Islet of Langerhans (tissue), 1 donor: ENCODE data around the gene BEST1.

Experiments used
- FAIRE-seq: peaks from one replicate; lab custom pipeline; 2011; peaks lifted over from hg19 to GRCh38; lab: Jason Lieb, UNC

The BEST1 gene

GRCh38 chr11:61916737-61917333, 33.3 kb upstream of the BEST1 start:
- no peak for FAIRE-seq

DNA sequence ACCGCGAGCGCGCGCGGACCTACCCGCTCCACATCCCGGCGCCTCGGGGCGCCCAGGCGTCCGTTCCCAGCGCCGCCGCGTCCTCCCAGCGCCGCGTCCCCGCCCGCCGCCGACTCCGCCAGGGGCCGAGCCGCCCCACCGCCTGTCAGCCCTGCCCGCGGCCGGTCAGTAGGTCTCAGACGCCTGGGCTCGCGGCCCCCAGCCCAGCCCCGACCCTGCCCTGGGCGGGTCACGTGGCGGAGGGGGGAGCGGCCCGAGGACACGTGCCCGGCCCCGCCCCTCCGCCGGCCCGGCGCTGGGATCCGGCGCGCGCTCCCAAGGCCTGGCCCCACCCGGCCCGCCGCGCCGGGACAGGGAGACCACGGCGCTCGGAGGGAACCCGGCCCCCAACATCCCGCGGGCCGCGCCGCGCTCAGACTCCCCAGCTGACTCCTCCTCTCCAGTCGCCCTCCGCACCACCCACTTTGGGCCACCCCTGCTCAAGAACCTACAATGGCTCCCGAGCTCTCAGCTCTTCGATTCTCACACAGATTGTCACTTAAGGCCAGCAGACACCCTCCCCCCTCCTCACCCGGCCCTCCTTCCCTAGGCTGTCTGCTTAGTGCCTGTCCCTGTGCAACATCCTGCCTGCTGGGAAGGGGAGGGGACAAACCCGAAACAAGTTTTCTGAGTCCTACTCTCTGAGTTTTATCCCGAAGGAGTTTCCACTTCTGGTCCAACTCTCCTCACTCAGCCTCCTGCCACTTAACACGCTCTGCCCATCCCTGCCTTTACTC, 32.6 kb upstream of the BEST1 start, which contains the start of gene RAB3IL1:
TSS of gene RAB3IL1 (minus strand) at position 233 of the 776 bp plus-strand sequence. CDS start at position 34, 199 bp downstream.
- FAIRE-seq: no peak

- no peak for FAIRE-seq
Measured at GRCh38 chr11:61918251-61918937, 31.8 kb upstream of the BEST1 start.

DNA sequence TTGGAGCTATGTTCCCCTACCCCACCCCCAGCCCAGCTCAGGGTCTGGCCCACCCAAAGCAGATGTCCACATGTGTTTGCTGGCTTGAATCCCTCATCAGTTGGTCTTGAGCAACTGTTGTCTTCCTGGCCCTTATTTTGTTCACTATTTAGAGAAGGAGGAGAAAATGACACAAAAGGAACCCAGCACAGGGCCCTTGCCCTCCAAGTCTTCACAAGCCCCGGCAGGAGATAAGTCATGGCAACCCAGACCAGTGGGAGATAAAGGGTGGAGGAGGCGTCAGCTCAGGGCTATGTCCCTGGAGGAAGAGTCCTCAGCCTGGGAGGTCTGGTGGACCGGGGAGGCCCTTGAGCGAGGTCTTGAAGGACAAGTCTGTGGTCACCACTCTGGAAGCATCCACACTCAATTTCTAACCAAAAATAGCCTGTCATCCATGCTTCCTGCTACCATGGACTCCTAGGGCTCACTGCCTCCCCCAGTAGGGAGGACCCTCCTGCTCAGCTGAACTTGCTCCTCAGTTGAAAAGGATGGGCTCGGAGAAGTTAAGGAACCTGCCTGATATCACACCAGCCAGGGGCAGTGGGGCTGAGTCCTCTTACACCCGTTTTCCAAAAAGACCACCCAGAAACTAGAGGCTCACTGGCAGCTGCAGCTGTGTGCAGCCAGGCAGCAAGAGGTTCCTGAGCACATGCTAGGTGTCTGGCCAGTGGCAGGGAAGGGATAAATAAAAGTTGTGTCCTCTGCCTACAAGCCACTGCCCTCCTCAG, 31.0 kb upstream of the BEST1 start:
- FAIRE-seq: no peak

GRCh38 chr11:61919705-61920631, 30.2 kb upstream of the BEST1 start:
- no peak for FAIRE-seq

- no peak for FAIRE-seq
Measured at GRCh38 chr11:61921446-61921845, 28.7 kb upstream of the BEST1 start.

GRCh38 chr11:61922539-61922938, 27.6 kb upstream of the BEST1 start:
- FAIRE-seq: no peak

DNA sequence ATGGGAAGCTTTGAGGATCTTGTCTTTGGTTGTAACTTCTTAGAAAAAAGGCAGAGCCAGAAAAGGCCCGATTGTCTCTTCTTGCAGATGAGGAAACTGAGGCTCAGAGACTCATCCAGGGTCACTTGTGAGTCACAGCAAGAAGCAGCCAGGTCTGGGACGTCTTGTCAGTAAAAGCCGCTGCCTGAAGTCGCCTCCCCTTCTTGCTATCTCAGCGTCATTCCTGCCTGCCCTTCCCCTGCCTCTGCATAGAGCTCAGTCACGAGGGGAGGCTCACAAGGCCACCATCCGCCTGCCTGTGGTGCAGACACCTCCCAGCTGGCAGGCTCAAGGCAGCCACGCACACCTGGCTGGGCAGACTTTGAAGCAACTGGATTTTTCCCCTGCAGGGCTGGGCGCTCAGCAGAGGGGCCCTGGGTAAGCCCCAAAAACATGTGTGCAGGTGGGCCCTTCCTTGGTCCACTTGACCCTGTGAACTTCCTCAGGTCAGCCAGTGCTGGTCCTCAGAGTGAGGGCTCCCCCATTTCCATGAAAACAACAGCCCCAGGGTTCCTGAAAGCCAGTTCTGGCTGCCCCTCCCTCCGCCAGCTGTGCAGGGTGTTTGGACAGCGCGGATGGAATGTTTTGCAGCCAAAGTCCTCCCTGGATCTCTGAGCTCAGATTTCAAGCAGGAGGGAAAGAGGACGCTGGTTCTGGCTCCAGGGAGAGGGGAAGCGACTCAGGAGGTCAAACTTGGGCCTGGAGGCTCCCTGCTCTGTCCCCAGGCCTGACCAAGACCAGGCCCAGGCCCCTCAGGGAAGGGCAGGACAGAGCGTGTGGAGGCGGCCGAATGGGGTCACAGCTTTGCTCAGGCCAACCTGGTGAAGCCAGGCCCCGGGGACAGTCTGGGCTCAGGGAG, 26.7 kb upstream of the BEST1 start:
- FAIRE-seq: no peak

DNA sequence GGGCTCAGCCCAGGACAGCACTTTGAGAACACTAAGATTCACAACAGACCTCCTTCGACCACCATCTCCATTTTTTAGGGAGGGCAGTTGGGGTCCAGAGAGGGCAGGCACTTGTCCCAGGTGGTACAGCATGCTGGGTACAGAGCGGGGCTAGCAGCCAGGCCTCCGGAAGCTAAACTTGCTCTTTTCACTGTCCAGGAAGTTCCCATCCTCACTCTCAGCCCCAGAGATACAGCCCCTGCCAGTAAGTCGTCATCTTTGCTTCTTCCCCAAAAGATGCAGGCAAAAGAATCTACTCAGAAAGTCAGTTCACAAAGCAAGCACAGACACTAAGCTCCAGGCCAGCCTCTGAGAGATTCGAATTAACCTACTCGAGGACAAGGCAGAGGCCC, 26.1 kb upstream of the BEST1 start:
- FAIRE-seq: no peak

GRCh38 chr11:61925736-61926135, 24.4 kb upstream of the BEST1 start:
- FAIRE-seq: no peak

GRCh38 chr11:61926235-61926634, 23.9 kb upstream of the BEST1 start:
- no peak for FAIRE-seq

- no peak for FAIRE-seq
Measured at GRCh38 chr11:61927501-61927900, 22.6 kb upstream of the BEST1 start.

- no peak for FAIRE-seq
Measured at GRCh38 chr11:61928606-61929005, 21.5 kb upstream of the BEST1 start.

DNA sequence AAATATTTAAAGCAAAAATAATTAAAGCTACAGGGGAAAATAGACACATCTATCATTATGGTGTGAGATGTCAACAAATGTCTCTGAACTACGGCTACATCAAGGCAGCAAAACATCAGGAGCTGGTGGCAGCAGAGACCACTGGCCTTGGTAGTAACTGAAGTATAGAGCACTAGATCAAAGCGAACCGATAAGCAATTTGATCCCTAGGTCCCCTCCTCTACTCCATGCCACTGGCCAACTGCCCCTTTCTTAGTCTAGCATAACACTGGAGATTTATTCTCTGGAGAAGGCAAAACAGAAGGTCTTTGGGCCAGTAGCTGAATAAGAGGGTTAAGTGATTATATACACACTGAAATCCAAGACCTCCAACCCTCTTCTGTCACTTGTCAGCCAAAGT, 19.2 kb upstream of the BEST1 start:
- no peak for FAIRE-seq

DNA sequence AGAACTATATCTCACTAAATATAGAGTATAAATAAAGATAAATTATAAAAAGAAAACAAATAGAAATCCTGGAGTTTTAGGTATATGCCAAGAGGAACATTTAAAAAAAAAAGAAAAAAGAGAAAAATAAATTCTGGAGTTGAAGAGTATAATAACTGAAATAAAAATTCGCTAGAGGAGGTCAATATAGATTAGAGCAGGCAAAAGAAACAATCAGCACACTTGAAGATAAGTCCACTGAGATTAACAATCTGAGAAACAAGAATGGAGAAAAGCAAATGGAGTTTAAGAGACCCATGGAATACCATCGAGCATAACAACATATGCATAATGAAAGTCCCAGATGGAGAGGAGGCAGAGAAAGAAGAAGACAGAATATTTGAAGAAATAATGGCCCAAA, 14.3 kb upstream of the BEST1 start:
- no peak for FAIRE-seq

DNA sequence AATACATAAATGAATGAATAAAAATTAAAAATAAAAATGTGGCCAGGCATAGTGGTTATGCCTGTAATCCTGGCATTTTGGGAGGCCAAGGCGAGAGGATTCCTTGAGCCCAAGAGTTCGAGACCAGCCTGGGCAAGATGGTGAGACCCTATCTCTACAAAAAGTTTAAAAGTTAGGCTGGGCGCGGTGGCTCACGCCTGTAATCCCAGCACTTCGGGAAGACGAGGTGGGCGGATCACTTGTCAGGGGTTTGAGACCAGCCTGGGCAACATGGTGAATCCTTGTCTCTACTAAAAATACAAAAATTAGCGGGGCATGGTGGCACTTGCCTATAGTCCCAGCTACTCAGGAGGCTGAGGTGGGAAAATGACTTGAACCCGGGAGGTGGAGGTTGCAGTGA, 9.7 kb upstream of the BEST1 start:
- FAIRE-seq: no peak

- FAIRE-seq: no peak
Measured at GRCh38 chr11:61945191-61945590, 5.0 kb upstream of the BEST1 start.

DNA sequence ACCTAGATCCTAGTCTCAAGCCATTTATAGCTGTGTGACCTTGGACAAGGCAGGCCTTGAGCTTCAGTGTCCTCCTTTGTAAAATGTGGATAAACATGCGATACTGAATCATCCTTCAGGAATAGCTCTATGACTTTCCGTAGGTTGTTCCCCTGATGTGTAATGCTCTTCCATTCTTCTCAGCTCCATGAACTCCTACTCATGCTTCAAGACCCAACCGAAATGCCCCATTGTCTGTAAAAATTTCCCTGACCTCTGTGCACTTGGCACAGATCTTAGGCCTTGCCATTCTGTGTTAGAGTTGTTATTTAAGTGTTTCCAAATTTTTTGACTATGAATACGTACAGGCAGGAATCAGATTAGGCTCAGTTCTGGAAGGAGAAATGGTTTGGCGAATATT, 3.3 kb upstream of the BEST1 start:
- no peak for FAIRE-seq

GRCh38 chr11:61947486-61948210, 2.5 kb upstream of the BEST1 start:
- FAIRE-seq: no peak

DNA sequence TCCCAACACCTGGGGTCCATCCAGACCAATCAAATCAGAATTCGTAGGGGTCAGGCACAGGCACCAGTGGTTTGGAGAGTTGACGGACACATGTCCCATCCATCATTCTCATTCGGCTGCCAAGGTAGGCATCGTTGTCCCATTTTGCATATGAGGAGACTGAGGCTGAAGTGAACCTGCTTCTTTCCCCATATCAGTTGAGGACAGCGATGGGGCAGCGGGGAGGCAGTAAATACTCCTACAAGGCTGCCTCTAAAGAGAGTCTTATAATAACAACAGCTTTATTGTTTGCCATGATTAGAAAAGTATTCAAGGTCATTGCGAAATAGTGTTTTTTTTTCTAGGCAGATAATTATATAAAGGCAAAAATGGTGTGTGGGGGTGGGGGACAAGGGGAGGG, 1.6 kb upstream of the BEST1 start:
- FAIRE-seq: no peak
